HG03139 (cell line): Measurements from ENCODE around the gene ABLIM3.

Source experiments
- ATAC-seq: cut with Tn5 transposase; IDR thresholded peaks from one replicate; pipeline ENCODE4 v1.9.1; 2021; ENCODE audit not compliant: unreplicated experiment

The ABLIM3 gene

GRCh38 chr5:149215478-149216090 is 74.3 kb downstream of the ABLIM3 start:
- ATAC-seq, result no peak

GRCh38 chr5:149216496-149216895 is 75.2 kb downstream of the ABLIM3 start:
- ATAC-seq, result no peak

DNA sequence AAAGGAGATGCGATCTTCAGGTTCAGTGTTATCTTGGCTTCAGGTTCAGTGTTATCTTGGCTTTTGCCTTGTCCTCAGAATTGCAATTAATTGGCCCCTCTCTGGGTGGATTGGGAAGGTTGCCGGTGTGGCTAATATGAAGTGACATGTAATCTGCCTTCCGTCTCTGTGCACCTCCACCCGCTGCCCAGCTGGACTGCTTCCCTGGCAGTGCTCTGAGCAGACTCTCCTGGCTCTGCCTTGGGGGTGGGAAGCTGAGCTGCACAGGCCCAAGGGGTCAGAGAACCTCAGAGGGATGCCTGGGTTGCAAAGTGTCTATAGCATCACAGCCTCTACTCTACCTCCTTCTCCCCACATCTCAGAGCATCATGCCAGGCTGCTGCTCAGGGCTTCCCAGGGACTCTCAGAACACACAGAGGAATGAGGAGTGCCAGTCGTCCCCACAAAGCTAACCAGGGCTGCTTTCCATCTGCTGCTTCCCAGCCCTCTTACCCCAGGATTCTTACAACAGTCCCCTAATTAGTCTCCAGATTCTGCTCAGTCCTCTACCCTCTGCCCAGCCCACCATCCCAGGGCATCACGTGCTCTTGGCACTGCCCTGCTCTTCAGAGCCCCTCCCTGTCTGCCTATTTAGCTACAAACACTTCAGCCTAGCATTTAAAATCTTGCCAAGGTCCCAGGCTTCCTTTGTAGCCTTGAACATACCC is 76.0 kb downstream of the ABLIM3 start:
- ATAC-seq, result no peak

DNA sequence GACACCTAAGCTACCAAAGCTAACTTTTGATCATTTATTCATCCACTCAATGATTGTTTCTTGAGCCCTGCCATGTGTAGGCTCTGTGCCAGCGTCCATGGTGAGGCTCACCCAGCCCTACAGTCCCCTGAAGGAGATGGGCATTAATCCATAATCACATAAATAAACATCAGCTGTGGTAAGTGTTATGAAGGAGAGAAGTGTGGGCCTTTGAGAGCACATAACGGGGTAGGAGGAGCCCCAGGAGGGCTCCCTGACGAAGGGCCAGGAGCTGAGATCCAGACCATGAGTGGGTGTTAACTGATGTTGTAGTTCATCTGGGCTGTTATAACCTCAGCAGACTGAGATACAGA is 76.5 kb downstream of the ABLIM3 start:
- ATAC-seq, result no peak

DNA sequence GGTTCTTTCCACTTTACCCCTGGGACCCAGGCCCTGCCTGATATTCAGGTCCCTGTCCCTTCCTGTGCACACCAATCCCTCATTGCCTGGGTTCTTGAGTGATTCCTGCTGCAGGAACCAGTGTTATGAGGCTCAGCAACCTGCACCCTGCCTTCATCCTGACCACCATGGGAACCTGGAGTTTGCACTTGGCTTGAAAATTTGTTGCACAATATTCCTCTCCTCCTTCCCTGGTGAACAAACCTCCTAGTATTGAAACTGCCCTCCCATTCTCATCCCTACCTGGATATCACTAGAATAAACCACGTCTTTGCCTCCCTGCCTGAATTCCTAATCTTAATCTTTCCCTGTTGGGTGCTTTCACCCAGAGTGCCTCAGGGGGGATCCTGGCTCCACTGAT is 78.3 kb downstream of the ABLIM3 start:
- ATAC-seq, result no peak

- ATAC-seq, result no peak
Measured at GRCh38 chr5:149220750-149221149, 79.5 kb downstream of the ABLIM3 start.

- no peak for ATAC-seq
Measured at GRCh38 chr5:149221326-149221725, 80.0 kb downstream of the ABLIM3 start.

- ATAC-seq, result no peak
Measured at GRCh38 chr5:149221731-149222342, 80.5 kb downstream of the ABLIM3 start.

DNA sequence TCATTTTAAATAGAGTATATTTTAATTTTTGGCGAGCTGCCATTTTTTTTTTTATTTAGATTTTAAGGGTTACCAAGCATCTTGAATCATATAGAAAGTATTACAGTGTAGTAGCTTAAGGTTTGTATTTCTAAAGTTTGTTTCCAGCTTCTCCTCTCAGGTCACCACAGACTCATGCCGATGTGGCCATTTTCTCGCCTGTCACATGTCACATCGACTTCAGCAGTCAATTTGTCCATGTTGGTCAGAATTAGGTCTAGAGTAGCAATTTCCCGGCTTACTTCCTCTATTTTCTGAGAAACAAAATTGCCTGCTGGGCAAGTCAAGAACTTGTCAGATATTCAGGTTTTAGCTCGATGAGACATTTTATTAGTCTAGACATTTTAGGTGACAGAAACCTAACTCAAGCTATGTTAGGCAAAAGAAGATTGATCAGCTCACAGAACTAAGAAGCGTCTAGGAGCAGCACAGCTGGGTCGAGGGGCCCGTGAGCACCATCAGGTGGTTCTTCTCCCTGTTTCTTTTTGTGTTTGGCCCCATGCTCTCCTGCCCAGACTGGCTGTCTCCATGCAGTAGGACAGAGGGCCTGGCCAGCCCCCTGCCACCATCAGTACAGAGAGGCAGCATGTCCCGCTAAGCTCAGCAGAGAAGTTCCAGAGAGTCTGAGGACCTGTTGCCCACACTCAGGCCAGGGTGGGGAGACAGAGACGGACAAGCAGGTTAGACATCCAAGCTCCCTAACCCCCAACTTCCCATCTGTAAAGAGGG is 82.0 kb downstream of the ABLIM3 start:
- ATAC-seq, result no peak

DNA sequence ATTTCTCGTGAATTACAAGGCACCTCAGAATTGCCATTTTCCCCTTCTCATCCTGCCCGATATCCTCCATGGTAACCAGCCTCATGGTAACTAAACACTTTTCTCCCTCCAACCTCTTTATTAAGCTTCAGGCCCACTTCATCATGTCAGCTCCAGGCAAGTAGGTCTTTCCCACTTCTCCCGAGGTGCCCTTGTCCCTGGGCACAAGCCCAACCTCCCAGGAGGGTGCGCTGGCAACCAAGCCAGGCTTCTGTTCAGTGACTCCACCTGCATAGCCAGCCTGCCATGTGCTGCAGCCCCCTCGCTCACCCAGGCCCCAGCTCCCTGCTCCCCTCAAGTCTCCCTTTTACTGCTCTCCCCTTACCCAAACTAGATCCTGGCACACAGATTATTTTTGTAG is 83.0 kb downstream of the ABLIM3 start:
- ATAC-seq, result no peak

DNA sequence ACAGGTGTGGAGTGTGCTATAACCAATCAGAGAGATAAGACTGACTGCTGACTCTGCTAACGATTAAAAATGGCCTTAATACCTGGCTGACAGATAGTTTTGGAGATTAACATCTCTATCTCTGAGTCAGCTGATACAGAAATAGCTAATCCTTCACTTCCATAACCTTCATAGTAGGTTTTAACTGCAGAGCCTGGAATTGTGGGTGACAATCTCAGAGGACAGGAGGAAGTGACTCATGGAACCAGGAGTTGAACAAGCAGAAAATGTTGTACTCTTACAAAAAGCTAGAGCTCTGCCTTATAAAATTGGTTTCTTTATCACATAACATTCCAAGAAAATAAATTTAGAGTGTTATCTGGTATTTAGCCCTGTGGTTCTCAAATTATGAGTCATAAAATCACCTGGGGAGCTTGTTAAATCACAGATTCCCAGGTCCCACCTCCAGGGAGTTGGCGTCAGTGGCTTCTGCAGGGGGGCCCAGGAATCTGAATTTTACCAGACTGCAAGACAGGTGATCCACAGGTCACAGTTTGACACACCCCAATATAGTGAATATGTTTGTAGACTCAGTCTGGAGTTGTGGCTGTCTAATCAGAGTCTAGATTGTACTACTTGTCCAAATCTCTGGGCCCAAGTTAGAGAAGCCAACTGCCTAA is 86.0 kb downstream of the ABLIM3 start:
- no peak for ATAC-seq

DNA sequence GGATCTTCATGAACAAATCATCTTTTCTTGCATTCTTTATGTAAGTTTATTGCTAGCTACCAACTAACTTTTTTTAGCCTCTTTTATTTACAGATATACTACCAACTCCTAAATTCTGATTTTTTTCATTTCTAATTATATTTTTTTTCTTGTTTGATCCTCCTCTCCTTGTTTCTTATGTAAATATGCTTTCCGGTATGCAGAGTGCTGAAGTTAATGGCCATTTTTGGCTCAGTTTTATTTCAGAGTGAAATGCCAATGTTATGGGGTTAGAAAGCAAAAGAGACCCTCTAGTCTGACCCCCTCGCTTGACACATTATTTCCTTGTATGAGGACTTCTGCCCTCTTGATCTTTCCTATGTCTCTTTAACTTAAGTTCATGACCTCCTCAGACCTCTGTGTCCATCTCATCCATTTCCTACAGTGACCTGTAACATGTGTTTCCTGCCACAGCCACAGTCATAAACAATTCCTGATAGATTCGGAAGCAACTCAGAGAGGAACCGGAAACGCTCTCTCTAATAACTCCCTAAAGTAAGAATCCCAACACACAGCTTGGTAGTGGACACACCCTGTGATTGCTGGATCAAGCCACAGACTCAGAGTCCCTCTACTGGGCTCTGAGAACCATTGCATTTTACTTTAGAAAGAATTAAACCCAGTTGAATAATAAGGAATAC is 87.5 kb downstream of the ABLIM3 start:
- ATAC-seq, result no peak

DNA sequence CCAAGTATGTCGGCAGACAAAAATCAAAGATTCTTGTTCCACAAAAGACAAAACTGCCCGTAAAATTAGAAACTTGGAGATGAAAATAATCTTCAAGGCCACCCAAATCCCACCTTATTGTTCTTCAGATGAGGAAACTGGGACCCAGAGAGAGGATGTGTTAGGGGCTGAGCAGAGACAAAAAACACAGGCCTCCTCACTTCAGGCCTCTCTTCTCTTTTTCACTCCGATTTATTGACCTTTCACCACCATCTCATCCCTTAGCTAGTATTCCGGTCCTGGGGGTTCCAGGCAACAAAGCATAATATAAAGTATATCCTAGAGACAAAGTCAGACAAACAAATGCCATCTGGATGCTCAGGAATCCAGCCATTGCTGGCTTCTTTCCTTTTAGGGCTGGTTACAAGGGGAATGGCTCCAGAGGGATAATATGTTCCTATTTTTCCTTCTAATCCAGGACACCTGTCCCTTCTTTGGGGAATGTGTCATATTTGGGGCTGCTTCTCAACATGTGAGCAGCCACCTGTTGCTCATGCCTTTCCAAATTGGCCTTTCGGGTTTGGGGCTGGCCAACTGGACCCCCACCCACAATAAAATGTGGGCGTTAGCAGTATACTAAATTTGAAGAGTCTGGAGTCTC is 88.1 kb downstream of the ABLIM3 start:
- ATAC-seq, result no peak

GRCh38 chr5:149235841-149236240 is 94.5 kb downstream of the ABLIM3 start:
- ATAC-seq, result no peak

GRCh38 chr5:149237662-149238061 is 96.4 kb downstream of the ABLIM3 start:
- ATAC-seq, result no peak

DNA sequence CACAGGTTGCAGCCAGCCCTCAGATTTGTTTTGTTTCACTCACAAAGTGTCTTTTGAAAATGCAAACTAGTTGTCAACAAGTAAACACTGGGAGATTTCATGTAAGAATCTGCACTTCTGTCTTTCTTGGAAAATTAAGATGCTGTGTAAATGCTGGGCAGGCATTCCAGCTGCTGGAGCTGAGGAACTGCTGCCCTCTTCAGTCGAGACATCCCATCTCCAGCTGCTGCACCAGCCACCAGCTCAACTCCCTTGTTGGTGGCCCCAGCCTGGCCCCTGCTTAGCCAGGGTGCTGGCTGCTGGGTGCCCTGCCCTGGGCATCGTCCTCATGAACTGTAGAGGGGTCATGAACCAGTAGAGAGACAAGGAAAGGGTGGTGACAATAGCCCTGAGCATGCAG is 97.2 kb downstream of the ABLIM3 start:
- no peak for ATAC-seq

DNA sequence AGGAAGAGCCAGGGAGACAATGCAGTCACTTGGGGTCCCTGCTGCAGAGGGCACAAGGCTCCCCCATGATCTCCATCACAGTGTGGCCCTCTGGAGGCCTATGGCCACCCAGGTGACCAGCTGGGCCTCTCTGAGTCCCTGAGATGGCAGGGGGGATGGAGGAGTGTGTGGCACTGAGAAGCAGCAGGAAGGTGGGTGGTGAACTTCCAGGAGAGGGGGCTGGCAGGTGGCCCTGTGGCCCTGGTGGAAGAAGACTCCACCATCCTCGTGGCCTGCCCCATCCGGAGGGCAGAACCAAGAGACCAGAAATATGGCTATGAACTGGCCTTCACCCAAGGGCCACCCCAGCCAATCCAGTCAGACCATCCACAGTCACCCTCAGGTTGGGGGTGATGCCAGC is 98.6 kb downstream of the ABLIM3 start:
- no peak for ATAC-seq

- peak; percentile 84 for ATAC-seq
Measured at GRCh38 chr5:149240354-149240998, 99.2 kb downstream of the ABLIM3 start.

- ATAC-seq, result no peak
Measured at GRCh38 chr5:149242339-149242738, 101.0 kb downstream of the ABLIM3 start.

DNA sequence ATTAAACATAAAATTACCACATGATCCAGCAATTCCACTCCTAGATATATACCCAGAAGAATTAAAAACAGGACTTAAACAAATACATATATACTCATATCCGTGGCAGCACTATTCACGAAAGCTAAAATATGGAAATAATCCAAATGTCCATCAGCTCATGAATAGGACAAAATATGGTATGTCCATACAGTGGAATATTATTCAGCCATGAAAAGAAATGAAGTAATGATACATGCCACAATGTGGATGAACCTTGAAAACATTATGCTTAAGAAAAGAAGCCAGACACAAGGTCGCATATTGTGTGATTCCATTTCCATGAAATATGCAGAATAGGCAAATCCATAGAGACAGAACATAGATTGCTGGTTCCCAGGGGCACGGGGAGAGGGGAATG is 105.6 kb downstream of the ABLIM3 start:
- no peak for ATAC-seq
